ENCODE results near the gene GNPDA1. TPM values are rescaled to one million over a fixed set of nuclear protein-coding genes. Genes with fewer than 3 reads are reported as not detected.
"Not testable (repeated sequence)": the region's sequence is repeated elsewhere in the genome, so short reads cannot be mapped to it uniquely, and the experiment has no call there.

GNPDA1 gene
- total RNA-seq, 4 donors from 2014 or later: 16.9 to 40.7 (median 30.6) TPM

DNA sequence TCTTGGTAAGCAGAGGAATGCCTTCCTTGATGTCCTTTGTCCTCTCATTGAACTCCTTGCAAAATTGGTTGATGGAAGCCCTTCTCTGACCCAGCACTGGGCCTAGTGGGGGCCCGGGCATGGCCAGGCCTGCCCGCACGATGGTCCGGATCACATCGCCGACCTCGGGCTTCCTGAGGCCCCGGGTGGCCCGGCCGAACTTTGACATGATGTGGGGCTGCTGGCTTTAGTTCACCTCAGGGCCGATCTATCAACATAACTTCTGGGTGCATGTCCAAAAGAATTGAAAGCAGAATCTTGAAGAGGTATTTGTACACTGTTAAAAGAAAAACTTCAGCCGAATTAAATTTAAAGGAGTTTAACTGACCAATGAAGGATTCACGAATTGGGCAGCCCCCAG lies 24.1 kb upstream of the GNPDA1 start:
- 85 to 88% methylated on average over 13 of the region's 13 CpGs for WGBS, 2 donors
- H3K4me3 ChIP-seq (ENCODE audit: low read depth, poor library complexity, severe bottlenecking): no peak overlapping the region
- TF ChIP-seq, protein P1, sequence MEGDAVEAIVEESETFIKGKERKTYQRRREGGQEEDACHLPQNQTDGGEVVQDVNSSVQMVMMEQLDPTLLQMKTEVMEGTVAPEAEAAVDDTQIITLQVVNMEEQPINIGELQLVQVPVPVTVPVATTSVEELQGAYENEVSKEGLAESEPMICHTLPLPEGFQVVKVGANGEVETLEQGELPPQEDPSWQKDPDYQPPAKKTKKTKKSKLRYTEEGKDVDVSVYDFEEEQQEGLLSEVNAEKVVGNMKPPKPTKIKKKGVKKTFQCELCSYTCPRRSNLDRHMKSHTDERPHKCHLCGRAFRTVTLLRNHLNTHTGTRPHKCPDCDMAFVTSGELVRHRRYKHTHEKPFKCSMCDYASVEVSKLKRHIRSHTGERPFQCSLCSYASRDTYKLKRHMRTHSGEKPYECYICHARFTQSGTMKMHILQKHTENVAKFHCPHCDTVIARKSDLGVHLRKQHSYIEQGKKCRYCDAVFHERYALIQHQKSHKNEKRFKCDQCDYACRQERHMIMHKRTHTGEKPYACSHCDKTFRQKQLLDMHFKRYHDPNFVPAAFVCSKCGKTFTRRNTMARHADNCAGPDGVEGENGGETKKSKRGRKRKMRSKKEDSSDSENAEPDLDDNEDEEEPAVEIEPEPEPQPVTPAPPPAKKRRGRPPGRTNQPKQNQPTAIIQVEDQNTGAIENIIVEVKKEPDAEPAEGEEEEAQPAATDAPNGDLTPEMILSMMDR (IDR thresholded peaks at IDR 0.05): no peak
- no peak for TF ChIP-seq POLR2A (IDR thresholded peaks at IDR 0.05)
- intact Hi-C loops (cut with DNase I; ENCODE audit: low total_unique reads): no loop called here
- peak in 1 of 2 donors; percentile 70 for DNase-seq (ENCODE audit: low spot score in 2 of 2)

- no peak overlapping the region for H3K4me3 ChIP-seq (ENCODE audit: low read depth, poor library complexity, severe bottlenecking)
- intact Hi-C loops (cut with DNase I; ENCODE audit: low total_unique reads): no loop called here
- TF ChIP-seq POLR2A (IDR thresholded peaks at IDR 0.05): no peak
- TF ChIP-seq, protein P1 (IDR thresholded peaks at IDR 0.05): no peak
- DNase-seq (ENCODE audit: low spot score in 2 of 2): no peak
These were observed 22.2 kb upstream of the GNPDA1 start for GRCh38 chr5:142034994-142035393.

DNA sequence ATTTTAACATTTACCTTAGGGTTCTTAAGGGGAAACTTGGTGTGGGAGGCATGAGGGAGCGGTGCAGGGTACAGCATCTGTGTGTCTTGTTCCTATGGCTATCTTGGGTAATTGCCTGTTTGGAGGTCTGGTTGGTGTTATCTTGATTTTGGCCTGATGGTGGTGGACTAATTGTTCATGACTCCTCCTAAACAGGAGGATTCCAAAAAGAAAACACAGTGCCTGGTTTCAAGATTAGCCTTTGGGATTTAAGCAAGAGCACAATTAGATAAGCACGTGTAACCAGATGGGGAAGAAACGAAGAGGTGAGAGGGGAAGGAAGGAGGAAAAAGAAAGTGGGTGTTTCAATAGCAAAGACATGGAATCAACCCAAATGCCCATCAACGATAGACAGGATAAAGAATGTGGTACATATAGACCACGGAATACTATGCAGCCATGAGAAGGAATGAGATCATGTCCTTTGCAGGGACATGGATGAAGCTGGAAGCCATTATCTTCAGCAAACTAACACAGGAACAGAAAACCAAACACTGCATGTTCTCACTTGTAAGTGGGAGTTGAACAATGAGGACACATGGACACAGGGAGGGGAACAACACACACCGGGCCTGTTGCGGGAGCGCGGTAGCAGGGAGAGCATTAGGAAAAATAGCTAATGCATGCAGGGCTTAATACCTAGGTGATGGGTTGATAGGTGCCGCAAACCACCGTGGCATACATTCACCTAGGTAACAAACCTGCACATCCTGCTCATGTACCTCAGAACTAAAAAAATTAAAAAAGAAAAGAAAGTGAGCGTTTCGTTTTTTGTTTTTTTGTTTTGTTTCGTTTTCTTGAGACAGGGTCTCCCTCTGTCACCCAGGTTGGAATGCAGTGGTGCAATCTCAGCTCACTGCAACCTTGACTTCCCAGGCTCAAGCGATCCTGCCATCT lies 21.1 kb upstream of the GNPDA1 start:
- DNase-seq (ENCODE audit: low spot score in 2 of 2); intact Hi-C loops (cut with DNase I; ENCODE audit: low total_unique reads); H3K4me3 ChIP-seq (ENCODE audit: low read depth, poor library complexity, severe bottlenecking): not testable (repeated sequence)
- WGBS, 2 donors: 89 to 94% methylated on average over 15 of the region's 15 CpGs

- DNase-seq (ENCODE audit: low spot score in 2 of 2): no peak
- TF ChIP-seq, protein P1 (IDR thresholded peaks at IDR 0.05): no peak
- TF ChIP-seq POLR2A (IDR thresholded peaks at IDR 0.05): no peak
- WGBS, 2 donors: 76 to 80% methylated on average over 19 of the region's 19 CpGs
- H3K4me3 ChIP-seq (ENCODE audit: low read depth, poor library complexity, severe bottlenecking): no peak overlapping the region
- intact Hi-C loops (cut with DNase I; ENCODE audit: low total_unique reads): no loop called here
These were observed 20.2 kb upstream of the GNPDA1 start for GRCh38 chr5:142032747-142033631.

GRCh38 chr5:142032150-142032549 lies 19.3 kb upstream of the GNPDA1 start:
- no peak for TF ChIP-seq POLR2A (IDR thresholded peaks at IDR 0.05)
- TF ChIP-seq, protein P1 (IDR thresholded peaks at IDR 0.05): no peak
- DNase-seq (ENCODE audit: low spot score in 2 of 2): no peak
- intact Hi-C loops (cut with DNase I; ENCODE audit: low total_unique reads): no loop called here
- no peak overlapping the region for H3K4me3 ChIP-seq (ENCODE audit: low read depth, poor library complexity, severe bottlenecking)
- WGBS, 2 donors: 91 to 94% methylated on average over 2 of the region's 2 CpGs

GRCh38 chr5:142025637-142026036 lies 12.8 kb upstream of the GNPDA1 start:
- intact Hi-C loops (cut with DNase I; ENCODE audit: low total_unique reads): no loop called here
- no peak for DNase-seq (ENCODE audit: low spot score in 2 of 2)
- TF ChIP-seq, protein P1 (IDR thresholded peaks at IDR 0.05): no peak
- TF ChIP-seq POLR2A (IDR thresholded peaks at IDR 0.05): no peak
- H3K4me3 ChIP-seq (ENCODE audit: low read depth, poor library complexity, severe bottlenecking): no peak overlapping the region
- 74 to 87% methylated on average over 7 to 8 of the region's 8 CpGs for WGBS, 2 donors
